Measurements from ENCODE around the gene BCL2L13.
A peak's percentile ranks its signal among the peaks of the same experiment; 100 is the strongest.

The BCL2L13 gene

DNA sequence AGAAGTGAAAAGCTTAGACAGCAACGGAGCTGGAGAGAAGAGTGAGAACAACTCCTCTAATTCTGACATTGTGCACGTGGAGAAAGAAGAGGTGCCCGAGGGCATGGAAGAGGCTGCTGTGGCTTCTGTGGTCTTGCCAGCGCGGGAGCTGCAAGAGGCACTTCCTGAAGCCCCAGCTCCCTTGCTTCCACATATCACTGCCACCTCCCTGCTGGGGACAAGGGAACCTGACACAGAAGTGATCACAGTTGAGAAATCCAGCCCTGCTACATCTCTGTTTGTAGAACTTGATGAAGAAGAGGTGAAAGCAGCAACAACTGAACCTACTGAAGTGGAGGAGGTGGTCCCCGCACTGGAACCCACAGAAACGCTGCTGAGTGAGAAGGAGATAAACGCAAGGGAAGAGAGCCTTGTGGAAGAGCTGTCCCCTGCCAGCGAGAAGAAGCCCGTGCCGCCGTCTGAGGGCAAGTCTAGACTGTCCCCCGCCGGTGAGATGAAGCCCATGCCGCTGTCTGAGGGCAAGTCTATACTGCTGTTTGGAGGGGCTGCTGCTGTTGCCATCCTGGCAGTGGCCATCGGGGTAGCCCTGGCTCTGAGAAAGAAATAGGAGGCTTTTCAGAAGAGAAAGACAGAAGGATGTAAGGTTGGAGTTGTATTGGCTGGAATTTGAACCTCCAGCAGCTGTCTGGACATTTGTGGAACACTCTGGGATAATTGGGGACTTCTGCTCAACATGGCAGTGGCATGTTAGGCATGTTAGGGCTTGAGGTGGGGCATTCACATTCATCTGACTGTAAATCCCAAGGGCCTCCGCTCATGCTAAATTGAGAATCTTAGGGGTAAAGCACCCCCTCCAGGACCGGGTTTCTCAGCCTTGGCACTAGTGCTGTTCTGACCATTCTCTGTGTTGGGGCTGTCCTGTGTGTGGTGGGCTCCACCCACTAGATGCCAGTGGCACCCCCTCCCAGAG, 88.7 kb downstream of the BCL2L13 start:
- DNase-seq (ENCODE audit: low read depth in 2 of 2) = no peak

DNA sequence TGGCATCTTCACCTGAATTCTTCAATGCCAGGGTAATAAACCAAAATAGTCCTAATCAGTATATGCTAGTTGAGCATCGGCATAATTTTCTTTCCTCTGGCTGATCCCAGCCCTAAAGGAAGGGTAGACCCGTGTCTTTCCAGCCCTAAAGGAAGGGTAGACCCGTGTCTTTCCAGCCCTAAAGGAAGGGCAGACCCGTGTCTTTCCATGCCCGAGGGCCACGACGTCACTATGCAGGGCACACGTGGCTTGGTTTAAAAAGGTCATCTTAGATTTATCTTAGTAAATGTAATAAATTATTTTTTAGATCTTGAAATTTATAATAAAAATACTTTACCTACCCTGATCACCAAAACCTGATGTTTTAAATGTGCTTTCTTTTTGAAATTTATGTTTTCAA, 90.2 kb downstream of the BCL2L13 start:
- no peak for DNase-seq (ENCODE audit: low read depth in 2 of 2)

DNA sequence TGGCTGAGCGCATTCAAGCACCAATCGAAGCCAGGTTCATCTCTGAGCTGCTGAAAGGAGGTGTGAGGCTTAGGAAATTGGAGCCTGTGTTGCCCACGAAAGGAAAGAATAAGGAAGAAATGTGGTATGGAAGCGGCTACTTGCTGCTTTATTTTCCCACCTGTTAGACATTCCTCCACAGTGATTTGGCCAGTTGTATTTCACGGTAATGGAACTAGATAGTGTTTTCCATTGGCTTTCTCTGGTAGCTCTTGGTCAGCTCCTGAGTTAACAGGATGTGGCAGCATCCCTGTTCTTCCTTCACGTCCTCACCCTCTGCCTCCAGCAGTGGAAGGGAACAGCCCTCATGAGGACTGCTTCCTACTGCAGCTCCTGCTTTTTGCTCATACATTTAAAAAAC, 91.0 kb downstream of the BCL2L13 start:
- no peak for DNase-seq (ENCODE audit: low read depth in 2 of 2)

DNA sequence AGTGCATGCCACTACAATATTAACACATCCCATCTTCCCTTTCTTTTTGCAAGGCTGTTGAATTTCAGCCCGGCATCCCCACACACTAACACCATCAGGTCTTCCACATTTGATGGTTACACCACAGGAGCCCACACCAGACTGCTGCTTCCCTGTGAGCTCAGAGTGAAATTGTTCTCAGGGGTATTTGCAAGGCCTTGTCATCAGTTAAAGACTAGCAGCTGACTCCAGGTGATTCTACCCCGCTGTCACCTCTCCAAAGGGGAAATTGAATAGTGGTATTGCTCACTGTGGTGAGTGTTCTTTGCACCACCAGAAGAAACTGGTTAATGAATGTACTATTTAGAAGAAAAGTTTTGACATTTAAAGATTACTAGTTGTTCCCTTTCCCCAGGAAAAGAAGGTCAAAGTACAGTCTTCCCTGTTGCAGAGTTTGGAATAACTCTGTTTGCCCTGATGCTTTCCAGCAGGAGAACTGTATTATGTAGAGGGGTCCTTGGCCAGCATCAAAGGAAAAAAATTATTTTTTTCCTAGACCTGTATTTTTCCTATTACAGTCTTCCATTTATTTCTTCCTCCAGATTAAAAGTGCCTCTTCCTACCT, 93.8 kb downstream of the BCL2L13 start:
- no peak for DNase-seq (ENCODE audit: low read depth in 2 of 2)

DNA sequence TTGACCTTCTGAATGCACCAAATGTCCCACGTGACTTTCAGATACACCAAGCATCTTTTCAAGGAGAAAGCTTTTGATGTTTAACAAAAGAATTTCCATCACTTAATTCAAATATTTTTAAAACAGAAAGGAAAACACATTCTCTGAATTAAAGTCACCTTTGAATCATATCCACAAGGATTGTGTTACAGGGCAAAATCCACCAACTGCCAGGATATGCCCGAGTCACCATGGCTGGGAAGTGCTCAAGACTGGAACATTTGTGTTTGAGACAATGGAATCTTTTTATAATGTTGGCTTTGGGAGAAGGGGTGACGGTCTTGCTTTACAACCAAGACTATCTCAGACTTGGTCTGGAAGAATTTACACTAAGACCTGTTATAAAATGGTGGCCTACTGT, 94.9 kb downstream of the BCL2L13 start:
- DNase-seq (ENCODE audit: low read depth in 2 of 2) = no peak

DNA sequence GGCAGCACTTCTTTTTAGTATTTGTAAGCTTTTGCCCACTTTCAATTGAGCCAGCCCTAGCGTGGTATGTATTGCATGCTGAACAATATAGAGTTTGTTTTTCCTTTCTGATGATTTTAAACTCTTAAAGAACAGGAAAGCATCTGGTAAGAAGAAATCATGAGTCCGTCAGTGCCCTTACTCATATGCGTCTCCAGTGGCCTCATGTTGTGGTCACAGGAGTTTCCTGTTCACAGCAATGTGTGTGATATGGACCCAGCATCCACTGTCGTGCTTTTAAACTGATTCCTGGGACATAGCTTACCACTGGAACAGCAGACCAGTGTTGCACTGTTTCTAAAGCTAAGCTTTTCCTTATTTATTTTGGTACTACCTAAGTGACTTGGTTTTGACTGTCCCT, 95.6 kb downstream of the BCL2L13 start:
- DNase-seq (ENCODE audit: low read depth in 2 of 2) = no peak

DNA sequence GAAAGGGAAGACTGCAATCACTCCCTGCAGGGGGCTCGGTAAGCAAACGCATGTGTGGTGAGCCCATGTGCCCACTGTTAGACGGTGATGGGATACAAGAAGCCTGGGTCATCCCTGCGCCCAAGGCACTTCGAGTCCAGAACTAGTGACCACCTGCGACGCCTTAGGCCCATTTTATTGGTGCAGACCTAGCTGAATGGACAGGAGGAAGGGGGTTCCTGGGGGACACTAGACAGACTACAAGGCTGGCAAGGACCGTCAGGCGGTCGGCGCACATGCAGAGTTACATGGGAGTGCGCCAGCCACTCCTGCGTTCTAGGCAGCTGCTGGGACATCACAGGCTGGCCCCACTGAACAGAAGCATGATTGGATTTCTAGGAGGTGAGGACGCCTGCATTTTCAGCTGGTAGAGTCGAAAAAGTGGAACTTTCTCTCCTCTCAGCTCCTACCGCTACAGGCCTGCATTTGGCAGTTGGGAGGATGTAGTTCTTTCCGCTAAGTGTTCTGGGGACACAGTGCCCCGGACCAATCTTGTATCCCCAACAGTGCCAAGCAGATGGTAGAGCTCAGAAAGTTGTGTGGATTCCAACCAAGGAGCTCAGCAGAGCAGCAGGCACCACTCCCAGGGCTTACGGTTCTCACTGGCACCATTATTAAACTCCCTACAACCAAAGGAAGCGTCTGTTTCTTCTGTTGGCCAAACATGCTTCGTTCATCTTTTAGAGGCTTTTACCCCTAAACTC, 100.0 kb downstream of the BCL2L13 start:
- DNase-seq (ENCODE audit: low read depth in 2 of 2) = no peak

DNA sequence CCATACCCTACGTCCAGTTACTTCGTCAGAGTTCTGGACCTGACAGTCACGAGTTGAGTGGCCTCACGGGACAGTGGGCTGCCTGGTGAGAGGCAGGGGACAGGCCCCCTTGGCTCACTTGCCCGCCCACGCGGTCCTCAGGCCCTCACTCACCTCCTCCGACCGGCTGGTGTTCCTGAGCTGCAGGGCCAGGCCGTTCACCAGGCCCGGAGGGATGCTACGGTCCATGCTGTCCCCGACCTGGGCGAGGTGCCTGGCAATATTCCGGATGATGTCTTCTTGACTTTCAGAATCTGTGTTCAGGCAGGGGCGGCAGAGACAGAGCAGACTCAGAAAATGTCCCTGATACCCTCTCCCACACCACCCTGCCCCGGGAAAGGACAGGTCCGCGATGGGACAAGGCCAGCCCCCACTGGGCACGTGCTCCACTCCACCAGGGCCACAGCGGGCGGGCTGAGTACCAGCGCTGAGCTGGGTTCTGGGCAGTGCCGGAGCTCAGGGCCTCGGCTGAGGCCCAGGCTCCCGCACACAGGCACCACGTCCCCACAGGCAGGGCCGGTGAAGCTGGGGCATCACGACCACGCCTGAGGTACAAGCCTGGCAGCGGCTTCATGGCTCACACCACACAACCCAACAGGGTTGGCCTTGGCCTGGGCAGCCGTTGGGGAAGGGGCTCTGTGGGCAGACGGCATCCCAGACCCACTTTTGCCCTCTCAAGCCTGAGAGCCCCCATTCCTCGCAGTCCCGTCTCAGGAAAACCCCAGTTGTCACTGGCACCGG, 100.8 kb downstream of the BCL2L13 start:
- DNase-seq (ENCODE audit: low read depth in 2 of 2) = no peak

DNA sequence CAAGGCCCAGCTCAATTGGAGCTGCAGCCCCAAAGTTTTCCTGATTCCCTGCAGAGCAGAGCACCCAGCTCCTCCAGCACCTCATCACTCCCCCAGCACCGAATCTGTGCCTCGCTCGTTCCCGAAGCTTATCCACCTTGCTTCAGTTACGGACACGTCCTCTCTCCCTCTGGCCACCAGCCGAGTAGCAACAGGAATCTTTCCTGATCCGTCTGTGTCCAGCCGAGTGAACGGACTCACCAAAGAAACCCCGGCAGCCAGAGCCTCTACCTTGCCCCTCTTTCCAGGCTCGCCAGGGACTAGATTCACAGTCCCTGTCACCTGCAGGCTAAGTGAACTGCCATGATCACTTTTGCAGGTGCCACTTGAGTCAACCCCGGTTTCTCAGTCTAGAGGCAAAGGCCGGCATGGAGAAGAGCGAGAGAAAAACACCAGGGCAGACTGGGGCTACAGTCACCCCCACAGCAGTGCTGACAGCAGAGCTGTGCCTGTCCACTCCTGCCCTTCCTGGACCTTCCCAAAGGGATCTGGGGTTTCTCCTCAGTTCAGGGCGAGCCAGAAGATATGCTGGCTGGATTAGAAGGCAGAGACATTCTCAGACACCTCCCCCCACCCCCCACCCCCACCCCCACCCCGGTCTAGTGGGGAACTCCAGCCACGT, 103.4 kb downstream of the BCL2L13 start:
- no peak for DNase-seq (ENCODE audit: low read depth in 2 of 2)

DNA sequence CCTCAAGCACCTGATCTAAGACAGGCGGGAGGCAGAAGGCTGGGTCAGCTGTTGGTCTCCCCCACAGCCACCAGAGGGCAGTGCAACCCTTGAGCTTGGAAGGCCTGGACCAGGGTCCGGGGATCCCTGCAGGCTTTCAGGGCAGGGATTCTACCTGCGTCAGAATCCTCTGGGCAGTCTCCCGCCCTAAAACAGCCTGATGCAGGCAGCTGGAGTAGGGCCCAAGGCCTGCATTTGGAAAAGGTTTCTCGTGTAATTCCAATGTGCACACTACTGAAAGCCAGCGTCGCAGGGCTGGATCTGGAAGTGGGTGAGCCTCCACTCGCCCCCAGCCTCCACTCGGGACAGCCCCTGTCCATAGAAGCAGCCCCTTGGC, 104.0 kb downstream of the BCL2L13 start:
- peak; percentile 60 to 68 for DNase-seq (ENCODE audit: low read depth in 2 of 2)

DNA sequence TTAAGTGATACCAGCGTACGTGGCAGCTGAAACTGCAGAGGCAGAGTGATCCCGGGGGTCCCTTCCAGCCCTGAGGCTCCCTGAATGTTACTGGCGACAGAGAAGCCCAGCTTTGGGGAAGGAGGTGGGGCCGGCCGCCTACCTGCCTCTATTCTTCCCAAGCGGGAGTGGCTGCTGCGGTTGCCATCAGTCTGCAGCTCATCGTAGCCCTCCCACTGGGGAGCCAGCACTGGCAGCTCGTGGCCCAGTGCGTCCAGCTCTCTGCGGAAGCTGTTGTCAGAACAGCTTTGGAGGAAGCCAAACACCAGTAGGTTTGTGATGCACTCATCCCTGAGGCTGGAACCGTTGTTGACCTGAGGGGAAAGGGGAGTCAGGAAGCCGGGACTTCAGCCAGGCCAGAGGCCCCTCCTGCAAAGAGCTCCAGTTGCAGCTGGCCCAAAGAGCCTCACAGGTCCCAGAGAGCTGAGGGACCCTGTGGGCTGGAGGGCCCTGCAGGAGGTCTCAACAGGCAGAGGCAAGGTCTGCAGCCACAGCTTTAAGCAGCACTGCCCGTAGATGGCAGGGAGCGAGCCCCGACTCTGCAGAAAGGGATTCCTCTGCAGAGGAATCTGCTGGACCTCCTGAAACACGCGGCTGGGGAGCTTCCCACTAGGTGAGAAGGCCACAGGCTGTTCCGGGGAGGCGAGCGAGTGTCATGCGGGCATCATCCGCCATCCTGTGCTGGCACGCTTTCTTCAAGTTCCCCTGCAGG, 105.3 kb downstream of the BCL2L13 start:
- DNase-seq (ENCODE audit: low read depth in 2 of 2) = no peak

DNA sequence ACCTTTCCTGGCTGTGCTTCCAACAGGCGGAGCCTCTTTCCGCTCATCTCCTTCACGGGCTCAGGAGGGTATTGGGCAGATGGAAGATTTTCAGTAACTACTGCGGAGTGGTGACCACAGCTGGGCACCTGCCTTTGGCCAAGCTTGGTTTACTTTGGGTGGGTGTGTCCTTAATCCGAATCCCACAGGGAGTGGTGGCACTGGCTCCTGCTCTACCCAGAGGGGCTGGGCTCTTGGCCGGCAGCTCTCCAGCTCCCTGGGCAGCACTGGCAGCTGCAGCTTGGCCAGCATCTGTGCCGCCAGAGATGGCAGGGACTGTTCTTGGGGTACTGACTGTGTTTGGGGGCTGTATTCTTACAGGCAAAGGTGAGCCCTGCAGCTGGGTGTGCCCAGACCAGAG, 105.9 kb downstream of the BCL2L13 start:
- DNase-seq (ENCODE audit: low read depth in 2 of 2) = no peak

DNA sequence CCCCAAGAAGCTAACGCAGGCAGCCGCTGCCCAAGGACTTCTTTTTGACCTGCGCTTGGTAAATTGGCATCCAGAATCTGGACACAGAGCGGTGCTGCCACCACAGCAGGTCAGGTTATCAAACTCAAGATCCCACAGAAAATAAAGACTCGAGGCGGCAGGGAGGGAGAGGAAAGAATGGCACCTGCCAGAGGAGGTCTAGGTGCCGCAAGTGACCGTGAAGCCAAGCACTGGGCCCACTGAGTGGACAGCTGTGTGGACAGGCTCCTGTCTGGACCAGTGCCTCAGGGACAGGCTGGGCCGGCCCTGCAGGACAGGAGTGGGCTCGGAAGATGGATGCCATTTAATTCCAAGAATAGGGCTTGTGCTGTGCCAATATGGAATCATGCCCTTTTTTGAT, 108.4 kb downstream of the BCL2L13 start:
- no peak for DNase-seq (ENCODE audit: low read depth in 2 of 2)

DNA sequence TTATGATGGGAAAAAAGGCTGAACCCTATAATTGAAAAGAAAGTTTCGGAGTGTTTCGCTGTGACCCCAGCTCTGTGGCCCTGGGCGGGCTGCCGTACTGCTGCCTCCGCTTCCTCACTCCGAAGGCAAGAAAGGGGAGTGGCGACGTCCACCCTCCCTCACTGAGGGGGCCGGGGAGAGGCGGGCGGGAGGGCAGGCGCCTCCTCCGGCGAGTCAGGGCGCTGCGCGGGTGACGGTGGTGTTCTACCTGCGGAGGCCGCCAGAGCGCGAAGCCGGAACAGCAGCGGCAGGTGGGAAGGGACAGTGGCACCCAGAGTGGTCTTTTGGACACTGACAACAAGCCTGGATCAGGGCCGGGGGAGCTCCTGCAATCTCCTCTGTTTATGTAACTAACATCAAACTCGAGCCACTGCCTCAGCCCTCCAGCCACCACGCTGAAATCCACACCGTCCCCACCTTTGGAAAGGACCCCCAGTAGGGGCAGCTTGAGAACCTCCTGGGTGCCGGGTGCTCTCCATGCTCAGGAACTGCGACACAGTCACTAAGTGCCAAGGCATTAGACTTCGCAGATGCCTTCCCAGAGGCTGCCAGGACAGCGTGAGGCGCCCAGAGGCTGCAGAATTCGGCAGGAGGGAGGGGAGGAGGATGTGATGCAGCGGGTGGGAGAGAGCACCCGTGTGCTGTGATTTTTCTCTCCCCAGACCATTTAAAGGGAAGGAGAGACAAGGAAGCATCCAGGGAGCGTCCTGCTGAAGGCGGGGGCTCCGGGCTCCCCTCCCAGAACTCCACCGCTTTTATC, 110.2 kb downstream of the BCL2L13 start:
- no peak for DNase-seq (ENCODE audit: low read depth in 2 of 2)

DNA sequence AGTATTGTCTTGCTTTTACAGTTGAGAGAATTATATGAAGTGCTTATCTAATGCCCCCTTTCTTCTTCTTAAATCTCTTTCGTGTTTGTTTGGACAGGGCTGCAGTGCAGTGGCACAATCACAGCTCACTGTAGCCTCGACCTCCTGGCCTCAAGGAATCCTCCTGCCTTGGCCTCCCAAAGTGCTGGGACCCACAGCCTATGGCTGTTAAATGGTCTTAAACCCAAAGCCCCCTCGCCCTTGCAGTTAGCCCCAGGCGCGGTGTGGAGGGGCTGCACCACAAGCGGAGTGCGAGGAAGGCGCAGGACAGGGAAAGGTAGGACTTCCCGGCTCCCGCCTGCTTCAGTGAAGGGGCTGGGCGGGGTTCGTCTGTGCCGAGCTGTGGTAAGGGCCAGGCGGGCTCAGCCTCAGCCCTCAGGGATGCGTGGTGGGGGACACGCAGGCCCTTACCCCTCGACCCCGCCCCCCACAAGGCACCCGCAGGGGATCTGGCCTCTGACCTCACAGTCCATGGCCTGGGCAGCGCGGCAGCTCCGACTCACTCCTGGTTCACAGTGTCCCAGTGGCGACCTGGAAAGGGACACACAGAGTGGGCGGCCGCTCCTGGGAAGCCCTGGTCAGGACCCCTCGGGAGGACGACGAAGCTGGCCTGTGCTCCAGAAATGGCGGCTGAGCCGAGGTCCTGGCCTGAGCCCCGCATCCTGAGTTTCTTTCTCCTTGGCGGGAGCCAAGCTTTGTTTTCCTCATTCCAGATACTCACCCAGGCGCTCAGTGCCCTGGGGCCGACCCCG, 111.2 kb downstream of the BCL2L13 start:
- no peak for DNase-seq (ENCODE audit: low read depth in 2 of 2)

DNA sequence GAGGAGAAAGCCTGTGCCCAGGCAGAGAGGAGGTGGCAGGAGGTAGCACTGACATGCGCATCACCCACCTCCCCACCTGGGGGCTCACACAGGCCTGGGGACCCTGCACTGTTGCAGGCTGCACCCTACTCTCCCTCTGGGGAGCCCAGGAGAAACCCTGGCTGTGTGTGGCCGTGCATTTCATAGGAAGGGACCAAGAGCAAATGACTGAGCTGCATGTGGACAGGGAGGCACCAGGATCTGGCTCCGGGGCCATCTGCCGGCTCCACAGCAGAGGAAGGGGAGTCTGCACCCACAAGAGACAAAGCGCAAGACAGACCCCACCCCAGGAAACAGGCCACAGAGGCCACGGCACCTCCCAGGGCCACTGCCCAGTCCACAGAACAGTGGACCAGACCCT, 113.0 kb downstream of the BCL2L13 start:
- no peak for DNase-seq (ENCODE audit: low read depth in 2 of 2)

DNA sequence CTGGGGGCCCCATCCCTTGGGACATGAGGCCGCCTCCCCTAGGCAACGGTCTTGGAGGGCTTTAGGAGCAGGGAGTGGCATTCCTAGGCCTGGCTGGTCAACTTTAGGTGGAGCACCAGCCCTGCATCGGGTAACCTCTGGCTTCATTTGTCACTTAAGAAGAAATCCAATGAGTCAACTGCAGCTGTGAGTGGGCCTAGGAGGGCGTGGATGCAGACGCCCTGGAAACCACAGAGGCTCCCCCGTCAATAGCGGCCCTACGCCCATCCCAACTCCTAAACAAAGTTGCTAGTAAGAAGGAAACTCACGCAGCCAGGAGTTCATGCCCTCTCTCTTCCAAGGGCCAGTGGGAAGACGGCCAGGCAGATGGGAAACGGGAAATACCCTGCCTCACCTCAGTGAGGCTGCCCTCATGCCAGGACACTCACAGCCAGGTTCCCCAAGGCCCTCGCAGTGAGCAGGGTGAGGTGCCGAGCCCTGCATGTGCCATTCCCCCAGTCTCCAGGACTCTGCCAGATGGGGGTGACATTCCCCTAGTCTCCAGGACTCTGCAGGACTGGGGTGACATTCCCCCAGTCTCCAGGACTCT, 114.9 kb downstream of the BCL2L13 start:
- DNase-seq (ENCODE audit: low read depth in 2 of 2) = no peak

DNA sequence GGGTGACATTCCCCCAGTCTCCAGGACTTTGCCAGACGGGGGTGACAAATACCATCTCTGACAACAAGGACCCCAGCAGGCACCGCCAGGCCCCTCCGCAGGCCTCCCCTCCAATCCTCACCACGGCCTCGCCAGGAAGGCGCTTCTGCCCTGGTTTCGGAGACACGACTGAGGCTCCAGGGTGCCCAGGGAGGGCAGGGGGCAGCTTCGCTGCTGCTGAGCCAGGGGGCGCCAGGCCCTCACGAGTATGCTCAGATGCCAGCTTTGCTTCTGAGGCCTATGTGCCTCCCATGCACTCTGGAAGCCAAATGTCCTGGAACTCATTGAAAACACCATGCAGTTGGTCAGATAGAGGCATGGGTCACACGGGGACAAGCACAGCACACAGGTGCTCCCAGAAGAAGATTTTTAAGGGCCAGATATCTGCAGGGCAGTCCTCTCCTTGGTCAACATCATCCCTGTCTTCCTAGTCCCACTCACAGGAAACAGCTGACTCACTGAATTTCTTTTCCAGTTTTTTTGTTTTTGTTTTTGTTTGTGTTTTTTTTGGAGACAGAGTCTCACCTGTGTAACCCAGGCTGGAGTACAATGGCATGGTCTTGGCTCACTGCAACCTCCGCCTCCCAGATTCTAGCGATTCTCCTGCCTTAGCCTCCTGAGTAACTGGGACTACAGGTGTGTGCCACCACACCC, 115.8 kb downstream of the BCL2L13 start:
- DNase-seq (ENCODE audit: low read depth in 2 of 2) = peak in 1 of 2 donors; percentile 19

All from stimulated activated CD4-positive, alpha-beta T cell treated with anti-CD3 and anti-CD28 coated beads, Interleukin-1b, Interleukin-23, amount 100 ng/mL, for 4 hours (primary cell).